ENCODE measurements around the gene PARD3. TPM values are rescaled to one million over a fixed set of nuclear protein-coding genes. Genes with fewer than 3 reads are reported as not detected.

PARD3 gene
- total RNA-seq, 1 experiment from 2014 or later: 57.4 TPM

DNA sequence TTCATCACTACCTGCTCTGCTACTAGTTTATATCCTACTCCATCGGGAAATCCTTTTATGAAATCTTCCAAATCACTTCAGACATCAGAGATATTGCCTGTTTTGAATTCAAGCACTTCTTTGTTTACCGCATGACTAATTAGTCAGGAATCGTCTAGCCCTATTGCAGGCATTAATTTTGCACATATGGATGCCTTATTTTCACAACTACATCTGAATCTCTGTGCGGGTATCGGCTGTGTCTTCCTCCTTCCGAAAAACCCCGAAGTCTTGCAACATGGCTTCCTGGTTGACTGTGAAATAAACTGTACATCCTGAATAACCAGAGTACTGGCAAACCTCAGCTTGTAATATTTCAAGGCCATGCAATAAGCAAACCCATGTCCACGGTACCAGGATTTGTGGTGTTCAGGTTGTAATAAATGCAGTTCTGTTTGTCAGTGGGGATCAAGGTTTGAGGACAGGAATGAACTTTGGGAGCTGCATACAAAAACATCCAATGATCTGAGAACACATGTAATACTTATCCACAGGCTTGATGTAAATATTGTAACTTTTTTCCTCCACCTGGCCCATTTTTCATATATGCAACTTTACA is 642.1 kb downstream of the PARD3 start:
- H3K27me3 ChIP-seq (ENCODE audit: insufficient read depth, low read depth): no peaks in the 10 kb centered on the region
- DNase-seq: no peak
- H3K9me2 ChIP-seq (ENCODE audit: insufficient read depth): no peaks in the 10 kb centered on the region
- no TSS peak for BruUV-seq (replicated peaks)
- no peak overlapping the region for H3K4me2 ChIP-seq
- H3K27ac ChIP-seq: no peak overlapping the region
- H3K79me2 ChIP-seq (ENCODE audit: low read depth): no peaks in the 10 kb centered on the region
- H4K20me1 ChIP-seq (ENCODE audit: insufficient read depth): no peaks in the 10 kb centered on the region
- no peaks in the 10 kb centered on the region for H3K9me3 ChIP-seq (ENCODE audit: insufficient read depth, low read depth)
- no peaks in the 10 kb centered on the region for H3K4me1 ChIP-seq (replicated peaks; ENCODE audit: insufficient read depth)
- H3F3A ChIP-seq (ENCODE audit: insufficient read depth, low read depth): no peaks in the 10 kb centered on the region
- ChIA-PET POLR2A (ENCODE audit: unreplicated experiment) (interaction anchor here (0.6 kb wide), 1 partner anchor 641 kb away, joined by 3 read pairs; no protein-coding TSS in a partner anchor), CTCF (no interaction called here)
- TF ChIP-seq, protein P1, sequence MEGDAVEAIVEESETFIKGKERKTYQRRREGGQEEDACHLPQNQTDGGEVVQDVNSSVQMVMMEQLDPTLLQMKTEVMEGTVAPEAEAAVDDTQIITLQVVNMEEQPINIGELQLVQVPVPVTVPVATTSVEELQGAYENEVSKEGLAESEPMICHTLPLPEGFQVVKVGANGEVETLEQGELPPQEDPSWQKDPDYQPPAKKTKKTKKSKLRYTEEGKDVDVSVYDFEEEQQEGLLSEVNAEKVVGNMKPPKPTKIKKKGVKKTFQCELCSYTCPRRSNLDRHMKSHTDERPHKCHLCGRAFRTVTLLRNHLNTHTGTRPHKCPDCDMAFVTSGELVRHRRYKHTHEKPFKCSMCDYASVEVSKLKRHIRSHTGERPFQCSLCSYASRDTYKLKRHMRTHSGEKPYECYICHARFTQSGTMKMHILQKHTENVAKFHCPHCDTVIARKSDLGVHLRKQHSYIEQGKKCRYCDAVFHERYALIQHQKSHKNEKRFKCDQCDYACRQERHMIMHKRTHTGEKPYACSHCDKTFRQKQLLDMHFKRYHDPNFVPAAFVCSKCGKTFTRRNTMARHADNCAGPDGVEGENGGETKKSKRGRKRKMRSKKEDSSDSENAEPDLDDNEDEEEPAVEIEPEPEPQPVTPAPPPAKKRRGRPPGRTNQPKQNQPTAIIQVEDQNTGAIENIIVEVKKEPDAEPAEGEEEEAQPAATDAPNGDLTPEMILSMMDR (conservative IDR thresholded peaks at IDR 0.05): no peak
- TF ChIP-seq EZH2 (IDR thresholded peaks at IDR 0.05; ENCODE audit: low read depth): no peak
- intact Hi-C loops (cut with micrococcal nuclease; ENCODE audit: unreplicated experiment): no loop called here
- no peak overlapping the region for H2AFZ ChIP-seq
- H3K36me3 ChIP-seq (ENCODE audit: low read depth): no peaks in the 10 kb centered on the region
- no peak overlapping the region for H3K4me3 ChIP-seq

DNA sequence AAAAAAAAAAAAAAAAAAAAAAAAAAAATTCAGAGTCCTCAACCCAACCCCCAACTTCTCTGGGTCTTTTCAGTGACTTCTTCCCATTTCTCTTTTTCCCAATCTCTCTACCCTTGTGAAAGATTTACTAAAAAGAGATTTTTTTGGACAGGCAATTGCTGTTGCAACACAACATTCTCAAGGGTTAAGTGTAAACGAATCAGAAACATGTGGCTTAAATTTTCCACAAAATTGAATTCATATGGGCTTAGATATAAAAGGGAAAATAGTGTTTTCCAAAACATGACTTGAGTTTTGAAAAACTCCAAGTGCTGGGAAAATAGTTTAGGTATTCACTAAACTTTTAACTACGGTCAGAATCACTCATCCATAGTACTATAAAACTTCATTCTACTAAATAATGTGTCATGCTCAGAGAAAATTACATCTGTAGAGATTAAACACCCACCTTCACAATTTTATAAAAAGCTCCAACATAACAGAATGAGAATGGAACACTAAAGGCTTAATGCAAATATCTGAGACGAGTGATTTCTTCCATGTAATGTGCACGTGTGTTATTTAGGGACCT is 643.1 kb downstream of the PARD3 start:
- no TSS peak for BruUV-seq (replicated peaks)
- intact Hi-C loops (cut with micrococcal nuclease; ENCODE audit: unreplicated experiment): no loop called here
- H3F3A ChIP-seq (ENCODE audit: insufficient read depth, low read depth): no peaks in the 10 kb centered on the region
- no peak for TF ChIP-seq EZH2 (IDR thresholded peaks at IDR 0.05; ENCODE audit: low read depth)
- TF ChIP-seq, protein P1 (conservative IDR thresholded peaks at IDR 0.05): no peak
- H3K27me3 ChIP-seq (ENCODE audit: insufficient read depth, low read depth): no peaks in the 10 kb centered on the region
- H3K79me2 ChIP-seq (ENCODE audit: low read depth): no peaks in the 10 kb centered on the region
- H3K36me3 ChIP-seq (ENCODE audit: low read depth): no peaks in the 10 kb centered on the region
- H2AFZ ChIP-seq: no peak overlapping the region
- CTCF ChIA-PET: no interaction called here
- H3K4me3 ChIP-seq: no peak overlapping the region
- no peaks in the 10 kb centered on the region for H4K20me1 ChIP-seq (ENCODE audit: insufficient read depth)
- H3K4me1 ChIP-seq (replicated peaks; ENCODE audit: insufficient read depth): no peaks in the 10 kb centered on the region
- H3K9me3 ChIP-seq (ENCODE audit: insufficient read depth, low read depth): no peaks in the 10 kb centered on the region
- no peak for DNase-seq
- POLR2A ChIA-PET (ENCODE audit: unreplicated experiment): no interaction called here
- H3K27ac ChIP-seq: no peak overlapping the region
- no peaks in the 10 kb centered on the region for H3K9me2 ChIP-seq (ENCODE audit: insufficient read depth)
- no peak overlapping the region for H3K4me2 ChIP-seq

DNA sequence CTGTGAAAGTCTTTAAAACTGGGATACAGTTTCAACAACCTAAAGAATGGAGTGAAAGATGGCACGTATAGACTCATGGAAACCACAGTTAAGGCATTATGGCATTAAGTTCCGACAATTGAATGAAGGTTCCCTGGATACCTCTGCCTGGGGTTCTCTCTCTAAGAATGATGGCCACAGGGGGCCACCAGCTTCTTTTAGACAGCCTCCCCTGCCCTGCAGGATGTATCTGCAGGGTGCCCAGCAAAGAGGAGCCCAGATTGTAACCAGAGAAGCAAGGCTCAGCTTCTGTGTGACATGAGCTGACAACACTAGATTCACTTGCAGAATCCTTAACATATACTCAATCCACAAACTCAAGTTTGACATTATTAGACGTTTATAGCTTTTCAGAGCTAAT is 645.4 kb downstream of the PARD3 start:
- H3F3A ChIP-seq (ENCODE audit: insufficient read depth, low read depth): no peaks in the 10 kb centered on the region
- H3K27me3 ChIP-seq (ENCODE audit: insufficient read depth, low read depth): no peaks in the 10 kb centered on the region
- CTCF ChIA-PET: no interaction called here
- H3K9me3 ChIP-seq (ENCODE audit: insufficient read depth, low read depth): no peaks in the 10 kb centered on the region
- no peak overlapping the region for H2AFZ ChIP-seq
- POLR2A ChIA-PET (ENCODE audit: unreplicated experiment): no interaction called here
- intact Hi-C loops (cut with micrococcal nuclease; ENCODE audit: unreplicated experiment): no loop called here
- TF ChIP-seq, protein P1 (conservative IDR thresholded peaks at IDR 0.05): no peak
- TF ChIP-seq EZH2 (IDR thresholded peaks at IDR 0.05; ENCODE audit: low read depth): no peak
- no peaks in the 10 kb centered on the region for H3K9me2 ChIP-seq (ENCODE audit: insufficient read depth)
- H3K4me1 ChIP-seq (replicated peaks; ENCODE audit: insufficient read depth): no peaks in the 10 kb centered on the region
- H3K79me2 ChIP-seq (ENCODE audit: low read depth): no peaks in the 10 kb centered on the region
- no peak overlapping the region for H3K4me3 ChIP-seq
- BruUV-seq (replicated peaks): no TSS peak
- no peaks in the 10 kb centered on the region for H4K20me1 ChIP-seq (ENCODE audit: insufficient read depth)
- no peak overlapping the region for H3K4me2 ChIP-seq
- no peaks in the 10 kb centered on the region for H3K36me3 ChIP-seq (ENCODE audit: low read depth)
- no peak overlapping the region for H3K27ac ChIP-seq
- DNase-seq: no peak
